ACHN (cell line): ENCODE results near the gene MOB2.

ENCODE experiments used
- DNase-seq: peaks from one replicate; pipeline ENCODE4 v3.0.0-alpha.2; 2015
- in situ Hi-C: cut with HindIII; loops from 2 replicates; pipeline ENCODE4 v1.10.0; 2017; ENCODE audit warnings: low sequenced_read_pairs, low pct_ligation_motif_present, low pct_unique_long_range_greater_than_20kb

Gene MOB2

DNA sequence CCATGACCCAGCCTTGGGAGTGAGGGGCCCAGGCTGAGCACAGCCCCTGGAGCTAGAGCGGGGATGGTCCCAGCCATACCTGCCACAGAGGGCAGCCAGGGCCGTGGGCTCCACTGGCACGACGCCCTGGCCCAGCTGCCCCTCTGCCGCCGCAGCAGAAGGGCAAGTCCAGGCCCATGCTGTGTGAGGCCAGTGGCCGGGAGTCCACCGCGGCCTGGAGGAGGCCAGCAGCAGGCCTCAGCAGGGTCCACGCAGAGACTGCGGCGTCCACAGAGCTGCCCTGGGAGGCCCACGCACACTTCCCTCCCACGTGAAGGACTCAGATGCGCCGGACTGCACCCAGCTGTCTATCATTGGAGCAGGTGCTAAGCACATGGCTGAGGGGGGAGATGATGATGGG is 23.5 kb downstream of the MOB2 start:
- DNase-seq = no peak
- in situ Hi-C loops = no loop called here

DNA sequence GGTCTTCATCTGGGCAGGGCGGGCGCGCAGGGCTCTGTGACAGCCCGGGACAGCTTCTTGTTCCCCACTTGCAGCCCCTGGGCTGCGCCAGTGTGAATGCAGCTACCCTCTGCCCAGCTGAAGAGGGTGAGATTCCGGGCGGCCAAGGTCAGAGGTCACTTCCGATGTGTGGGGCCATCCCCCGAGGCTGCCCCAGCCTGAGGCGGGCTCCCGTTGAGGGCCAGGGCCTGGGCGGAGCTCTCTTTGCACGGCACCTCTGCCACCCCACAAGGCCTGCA is 23.9 kb downstream of the MOB2 start:
- in situ Hi-C loops = no loop called here
- DNase-seq = no peak

DNA sequence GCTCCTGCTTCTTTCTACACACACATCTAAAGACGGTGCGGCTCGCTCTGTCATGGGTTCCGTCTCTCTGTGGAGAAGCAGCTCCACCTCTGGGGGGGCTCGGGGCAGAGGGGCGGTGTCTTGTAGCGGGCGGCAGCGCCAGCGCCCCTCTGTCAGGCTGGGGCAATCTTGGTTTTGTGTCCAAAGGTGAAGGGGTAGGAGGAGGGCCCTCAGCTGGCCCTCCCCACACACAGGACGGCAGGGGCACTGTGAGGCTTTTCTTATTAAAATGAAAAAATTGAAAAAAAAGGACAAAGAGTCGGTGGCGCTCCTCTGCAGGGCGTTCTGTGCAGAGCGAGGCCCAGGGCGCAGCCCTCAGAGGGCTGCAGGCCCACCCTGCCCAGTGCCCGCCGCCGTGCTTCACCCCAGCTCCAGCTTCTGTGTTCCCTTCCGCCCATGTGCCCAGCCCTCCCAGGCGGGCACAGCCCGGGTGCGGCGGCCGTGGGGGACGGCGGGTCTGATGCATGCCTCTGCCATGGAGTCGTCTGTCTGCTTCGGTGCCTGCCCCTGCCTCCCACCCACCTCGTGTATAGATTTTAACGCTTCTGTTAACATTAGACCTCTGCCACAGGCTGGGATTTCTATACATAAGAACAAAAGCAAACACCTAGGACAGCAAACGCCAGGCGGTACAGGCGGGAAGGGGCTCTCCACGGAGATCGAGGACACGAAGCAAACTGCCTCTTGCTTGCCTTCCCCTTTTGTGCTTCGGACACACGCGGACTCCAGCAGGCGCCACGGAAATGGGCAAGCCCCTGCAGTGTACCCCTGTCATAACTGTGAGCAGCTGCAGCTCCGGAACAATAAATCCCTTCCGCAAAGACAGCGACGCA is 24.5 kb downstream of the MOB2 start:
- in situ Hi-C loops = no loop called here
- DNase-seq = no peak

DNA sequence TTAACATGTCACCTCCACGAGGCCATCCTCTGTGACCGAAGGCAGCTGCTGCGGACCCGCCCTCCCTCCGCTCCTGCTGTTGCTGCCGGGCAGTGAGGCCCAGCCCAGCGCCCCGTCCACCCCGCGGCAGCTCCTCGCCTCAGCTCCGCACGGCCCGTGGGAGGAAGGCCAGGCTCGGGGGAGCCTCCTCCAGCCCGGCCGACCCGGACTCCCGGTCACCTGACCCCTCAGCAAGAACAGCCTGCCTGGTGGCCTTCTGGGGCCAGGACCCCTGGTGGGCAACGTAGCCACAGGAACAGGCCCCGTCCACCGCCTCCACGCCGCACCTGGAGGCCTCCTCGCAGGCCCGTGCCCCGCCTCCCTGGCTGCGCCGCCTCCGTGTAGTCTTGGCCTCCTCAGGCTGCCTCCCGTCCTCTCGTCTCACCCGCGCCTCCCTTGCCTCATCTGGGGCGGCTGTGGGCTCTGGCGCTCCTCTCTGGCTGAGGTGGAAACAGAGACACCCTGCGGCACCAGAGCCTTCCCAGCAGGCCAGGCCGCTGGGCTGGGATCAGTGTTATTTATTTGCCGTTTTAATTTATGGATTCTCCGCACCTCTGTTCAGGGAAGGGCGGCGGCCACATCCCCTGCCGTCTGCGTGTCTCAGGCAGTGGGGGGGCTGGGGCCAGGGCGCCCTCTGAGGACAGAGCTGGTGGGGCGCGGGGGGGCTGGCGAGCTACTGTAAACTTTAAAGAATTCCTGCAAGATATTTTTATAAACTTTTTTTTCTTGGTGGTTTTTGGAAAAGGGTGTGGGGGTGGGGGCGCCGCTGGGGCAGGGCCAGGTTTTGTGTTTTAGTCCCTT is 25.4 kb downstream of the MOB2 start:
- no peak for DNase-seq
- in situ Hi-C loops = no loop called here

DNA sequence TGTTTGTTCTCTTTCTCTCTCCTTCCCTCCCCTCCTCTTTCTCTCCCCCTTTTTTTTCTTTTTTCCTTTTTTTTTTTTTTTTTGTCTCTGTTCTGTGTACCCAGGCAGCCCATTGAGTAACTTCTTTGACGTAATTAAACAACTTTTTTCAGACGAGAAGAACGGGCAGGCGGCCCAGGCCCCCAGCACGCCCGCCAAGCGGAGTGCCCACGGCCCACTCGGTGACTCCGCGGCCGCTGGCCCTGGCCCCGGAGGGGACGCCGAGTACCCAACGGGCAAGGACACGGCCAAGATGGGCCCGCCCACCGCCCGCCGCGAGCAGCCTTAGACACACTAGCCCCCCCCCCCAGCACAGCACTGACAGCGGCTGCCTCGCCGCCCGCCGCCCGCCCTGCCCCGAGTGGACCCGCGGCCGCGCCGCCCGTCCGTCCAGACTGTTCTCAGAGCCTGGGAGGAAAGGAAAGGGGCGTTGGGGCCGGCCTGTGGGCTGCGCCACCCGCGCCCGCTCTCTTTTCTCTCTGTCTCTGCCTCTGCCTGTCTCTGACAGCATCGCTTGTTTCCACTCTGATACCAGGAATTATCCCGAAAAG is 26.1 kb downstream of the MOB2 start:
- in situ Hi-C loops = no loop called here
- no peak for DNase-seq

DNA sequence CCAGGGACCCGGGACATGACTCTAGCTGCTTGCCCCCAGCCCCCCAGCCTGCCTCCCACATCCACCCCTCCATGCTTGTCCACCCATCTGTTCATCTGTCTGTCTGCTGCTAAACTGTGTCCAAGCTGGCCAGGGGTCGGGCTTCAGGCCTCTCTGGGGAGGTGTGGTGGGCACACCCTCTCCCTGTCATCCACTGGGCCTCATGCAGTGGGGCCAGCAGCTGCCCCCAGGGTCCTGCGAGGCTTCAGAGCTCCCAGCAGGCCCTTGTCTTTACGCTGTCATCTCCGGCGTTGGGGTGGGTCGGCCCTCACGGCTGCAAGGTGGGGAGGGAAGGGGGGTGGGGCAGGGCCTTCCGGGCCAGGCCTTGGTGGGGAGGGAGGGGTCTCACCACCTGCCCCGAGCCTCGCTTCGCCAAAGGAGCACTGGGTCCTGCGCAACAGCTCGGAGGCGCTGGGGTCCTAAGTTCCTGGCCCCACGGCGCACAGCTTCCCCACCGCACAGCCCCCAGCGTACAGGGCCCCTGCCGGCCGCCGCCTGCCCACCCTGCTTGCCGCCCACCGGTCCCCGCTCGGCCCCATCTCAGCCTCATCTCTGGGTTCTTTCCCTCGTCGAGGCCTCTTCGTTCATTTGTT is 26.7 kb downstream of the MOB2 start:
- DNase-seq = no peak
- in situ Hi-C loops = no loop called here

DNA sequence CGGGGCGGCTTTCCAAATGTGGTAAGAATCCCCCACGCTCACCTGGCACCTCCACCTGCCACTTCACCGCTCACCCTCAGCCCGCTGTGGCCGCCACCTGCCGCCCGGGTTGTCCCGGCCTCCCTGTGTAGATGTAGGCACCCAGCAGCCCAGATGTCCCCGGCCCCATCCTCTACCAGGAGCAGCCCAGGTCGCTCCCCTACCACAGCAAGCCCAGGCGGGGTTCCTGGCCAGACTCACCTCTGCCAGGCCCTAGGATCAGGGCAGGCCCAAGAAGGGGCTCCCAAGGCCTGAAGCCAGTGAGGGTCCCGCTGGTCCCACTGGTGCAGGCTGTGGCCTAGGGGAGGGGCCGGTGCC is 27.4 kb downstream of the MOB2 start:
- in situ Hi-C loops = no loop called here
- no peak for DNase-seq

DNA sequence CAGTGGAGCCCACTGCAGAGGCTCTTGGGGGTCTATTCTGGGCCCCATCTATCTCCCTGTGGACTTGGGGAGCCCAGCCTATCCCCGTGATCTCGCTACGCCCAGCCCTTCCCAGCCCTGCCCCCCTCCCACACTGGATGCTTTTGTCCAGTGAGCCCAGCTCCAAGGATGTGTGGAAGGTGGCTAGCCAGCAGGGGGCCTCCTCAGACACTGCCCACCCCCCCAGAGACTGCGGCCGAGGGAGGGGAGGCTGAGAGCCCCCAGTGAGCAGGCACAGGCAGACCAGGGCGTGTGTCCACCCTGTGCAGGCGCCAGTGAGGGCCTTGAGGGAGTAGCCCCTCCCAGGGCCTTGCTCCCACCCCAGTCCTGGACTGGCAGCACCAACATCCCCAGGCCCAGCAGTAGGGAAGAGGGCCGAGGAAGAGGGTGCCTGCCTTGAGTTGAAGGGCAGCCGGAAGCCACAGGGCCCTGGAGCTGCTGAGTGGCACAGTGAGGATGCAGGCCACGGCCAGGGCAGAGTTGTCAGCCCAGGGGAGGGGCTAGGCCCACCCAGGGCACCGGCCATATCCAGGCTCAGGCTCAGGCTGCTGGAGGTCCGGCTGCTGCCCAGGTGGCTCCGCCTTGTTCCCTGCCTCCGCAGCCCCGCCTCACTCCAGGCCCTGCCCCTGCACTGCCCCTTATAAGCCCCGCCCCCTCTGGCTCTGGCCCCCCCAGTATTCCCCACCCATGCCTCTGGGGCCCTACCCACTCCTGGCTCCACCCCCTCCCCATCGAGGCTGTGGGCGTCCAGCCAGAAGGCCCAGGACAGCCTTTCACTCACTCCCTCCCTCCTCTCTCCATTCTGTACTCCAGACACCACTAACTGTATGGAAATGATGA is 28.0 kb downstream of the MOB2 start:
- DNase-seq = peak; percentile 34
- in situ Hi-C loops = no loop called here

DNA sequence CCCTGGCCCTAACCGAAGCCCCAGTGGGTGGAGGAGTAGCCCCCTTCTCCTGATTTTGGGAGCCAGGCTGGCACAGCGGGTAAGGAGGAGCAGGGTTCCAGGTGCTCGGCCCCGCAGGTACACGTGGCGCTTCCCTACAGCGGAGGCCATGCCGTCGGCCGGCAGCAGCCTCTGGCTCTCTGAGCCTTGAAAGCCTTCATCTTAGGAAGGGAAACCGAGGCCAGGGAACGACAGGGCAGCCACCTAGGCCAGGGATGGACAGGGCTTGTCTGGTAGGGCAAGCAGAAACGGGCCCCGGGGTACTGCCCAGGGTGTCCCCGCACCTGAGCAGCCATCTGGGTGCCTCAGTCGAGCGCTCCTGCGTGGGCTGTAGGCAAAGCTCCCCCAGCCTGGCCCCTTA is 28.7 kb downstream of the MOB2 start:
- no peak for DNase-seq

DNA sequence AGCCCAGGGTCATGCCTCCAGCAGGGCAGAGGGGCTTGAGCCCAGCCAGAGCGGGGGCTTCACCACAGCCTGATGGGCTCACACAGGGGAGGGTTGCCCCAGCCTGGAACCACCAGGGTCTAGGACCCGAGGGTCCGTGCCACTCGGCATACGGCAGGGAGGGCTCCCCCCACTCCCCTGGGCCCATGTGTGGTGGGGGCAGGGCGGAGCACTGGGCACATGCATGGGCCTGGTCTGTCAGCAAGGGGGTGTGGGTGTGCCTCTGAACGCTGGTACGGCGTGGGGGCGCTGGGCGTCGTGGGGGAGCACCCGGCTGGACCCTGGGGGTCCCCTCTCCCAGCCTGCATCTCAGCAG is 29.3 kb downstream of the MOB2 start:
- in situ Hi-C loops = no loop called here
- DNase-seq = no peak

More for the DNA sequence above, 28.7 kb downstream of the MOB2 start:
- in situ Hi-C loops = no loop called here

DNA sequence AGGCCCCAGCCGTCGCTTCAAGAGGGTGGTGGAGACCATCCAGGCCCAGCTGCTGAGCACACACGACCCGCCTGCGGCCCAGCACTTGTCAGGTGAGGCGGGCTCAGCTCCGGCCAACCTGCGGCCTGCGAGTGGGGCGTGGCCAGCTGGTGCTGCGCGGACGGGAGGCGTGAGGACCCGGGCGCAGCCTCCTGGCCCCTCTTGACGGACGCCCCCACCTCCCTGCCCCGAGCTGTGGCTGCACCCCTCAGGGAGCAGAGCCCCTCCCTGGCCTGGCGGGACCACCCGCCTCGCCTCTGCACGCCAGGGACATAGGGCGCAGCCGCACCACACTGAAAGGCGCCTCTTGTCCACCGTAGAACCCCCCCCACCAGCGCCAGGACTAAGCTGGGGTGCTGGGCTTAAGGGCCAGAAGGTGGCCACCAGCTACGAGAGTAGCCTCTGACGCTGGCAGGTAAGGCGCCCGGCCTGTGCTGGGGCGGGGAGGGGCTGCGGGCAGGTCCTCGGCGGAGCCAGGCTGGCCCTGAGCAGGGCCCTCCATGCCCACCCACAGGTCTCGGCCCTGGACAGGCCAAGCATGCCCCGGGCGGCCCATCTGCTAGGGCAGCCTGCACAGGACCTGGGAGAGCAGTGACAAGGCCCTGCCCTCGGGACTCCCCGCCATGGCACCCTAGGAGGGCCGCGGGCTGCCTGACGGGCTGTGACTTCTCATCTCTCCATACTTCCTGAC is 29.8 kb downstream of the MOB2 start:
- DNase-seq = no peak
- in situ Hi-C loops = no loop called here

DNA sequence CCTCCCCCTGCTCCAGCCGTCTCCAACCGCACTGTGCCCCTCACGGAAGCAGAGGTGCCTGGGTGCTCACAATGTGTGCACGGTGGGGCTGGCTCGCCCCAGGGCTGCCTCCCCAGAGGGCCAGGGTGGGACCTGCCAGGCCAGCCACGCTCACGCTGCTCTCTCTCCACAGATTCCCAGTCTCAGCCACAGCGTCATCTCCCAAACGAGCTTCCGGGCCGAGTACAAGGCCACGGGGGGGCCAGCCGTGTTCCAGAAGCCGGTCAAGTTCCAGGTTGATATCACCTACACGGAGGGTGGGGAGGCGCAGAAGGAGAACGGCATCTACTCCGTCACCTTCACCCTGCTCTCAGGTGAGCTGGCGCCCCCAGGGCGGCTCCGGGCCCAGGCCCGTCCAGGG is 30.4 kb downstream of the MOB2 start:
- in situ Hi-C loops = no loop called here
- no peak for DNase-seq

DNA sequence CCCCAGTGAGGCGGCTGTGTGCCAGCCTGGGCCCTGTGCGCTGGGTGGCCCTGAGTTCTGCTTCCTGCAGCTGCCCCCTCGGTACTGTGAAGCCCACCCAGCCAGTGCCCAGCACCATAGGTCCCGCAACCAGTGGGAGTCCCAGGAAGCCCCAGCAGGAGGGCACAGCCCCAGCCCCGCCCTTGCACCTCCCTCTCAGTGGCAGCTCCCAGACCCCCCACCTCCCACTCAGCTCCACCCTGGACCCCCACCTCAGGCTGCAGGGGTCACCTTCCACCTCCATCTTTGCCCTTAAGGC is 30.9 kb downstream of the MOB2 start:
- no peak for DNase-seq
- in situ Hi-C loops = no loop called here

DNA sequence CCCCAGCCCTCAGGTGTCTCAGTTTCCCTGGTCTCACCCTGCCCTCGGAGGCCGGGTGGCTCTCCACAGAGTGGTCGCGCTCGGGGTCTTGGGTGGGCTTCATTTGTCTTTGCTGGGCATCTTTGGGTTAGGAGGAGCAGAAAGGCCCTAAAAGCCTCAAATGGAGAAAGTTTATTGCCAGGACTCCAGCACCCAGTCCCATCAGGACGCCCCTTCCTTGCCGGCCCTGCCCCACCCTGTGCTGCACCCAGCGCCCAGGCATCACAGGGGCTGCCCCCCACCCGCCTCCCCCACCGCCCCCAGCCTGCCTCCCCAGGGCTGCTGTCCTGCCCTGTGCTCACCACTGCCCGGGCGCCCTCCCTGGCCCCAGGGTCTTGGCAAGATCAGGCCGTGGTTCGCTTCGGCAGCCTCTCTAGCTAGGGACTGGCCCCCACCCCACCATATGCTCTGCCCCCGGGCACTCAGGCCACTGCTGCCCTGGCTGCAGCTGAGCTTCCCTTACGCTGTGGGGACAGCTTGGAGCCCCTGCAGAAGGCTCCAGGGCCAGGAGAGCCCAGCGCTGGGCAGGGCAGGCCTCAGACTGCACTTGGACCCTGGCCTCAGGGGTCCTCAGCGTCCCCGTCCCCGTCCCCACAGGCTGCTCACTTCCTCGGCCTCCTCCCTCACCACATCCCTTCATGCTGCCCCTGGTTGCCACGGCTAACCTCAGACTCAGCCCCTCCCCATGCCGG is 31.4 kb downstream of the MOB2 start:
- no peak for DNase-seq
- in situ Hi-C loops = no loop called here

DNA sequence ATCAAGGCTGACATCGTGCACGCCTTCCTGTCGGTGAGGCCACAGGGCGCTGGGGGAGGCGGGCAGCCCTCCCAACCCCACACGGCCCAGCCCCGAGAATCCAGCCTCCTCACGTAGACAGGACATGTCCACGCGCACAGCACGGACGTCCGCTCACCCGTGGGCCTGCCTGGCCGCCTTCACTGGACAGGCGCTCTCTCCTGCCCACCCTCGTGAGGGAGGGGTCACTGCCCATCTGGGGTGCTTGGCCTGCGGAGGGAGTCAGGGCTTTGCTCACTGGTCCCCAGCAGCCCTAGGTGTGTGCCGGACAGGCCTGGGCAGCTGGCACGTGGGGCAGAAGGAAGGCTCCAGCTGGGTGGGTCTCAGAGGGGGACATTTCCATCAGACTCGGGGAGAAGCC is 32.0 kb downstream of the MOB2 start:
- in situ Hi-C loops = no loop called here

DNA sequence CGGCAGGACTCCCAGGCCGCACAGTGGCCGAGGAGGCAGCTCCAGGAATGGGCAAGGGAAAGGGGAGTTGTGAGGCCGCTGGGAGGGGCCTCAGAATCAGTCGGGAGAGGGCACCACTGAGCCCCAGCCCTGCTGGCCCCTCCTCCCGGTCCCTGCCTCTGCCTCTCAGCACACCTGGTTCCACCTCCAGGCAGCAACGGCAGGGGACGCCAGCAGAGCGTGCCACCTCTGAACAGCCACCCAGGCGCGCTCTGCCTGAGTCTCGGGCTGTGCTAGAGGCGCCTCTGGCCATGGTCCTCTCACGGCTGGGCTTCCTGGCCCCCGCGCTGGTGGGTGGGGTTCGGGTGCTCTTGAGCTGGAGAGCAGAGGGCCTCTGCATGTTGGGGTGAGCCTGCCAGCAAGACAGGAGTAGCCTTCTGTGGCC is 33.0 kb downstream of the MOB2 start:
- in situ Hi-C loops = no loop called here
- peak; percentile 25 for DNase-seq

More for the DNA sequence above, 32.0 kb downstream of the MOB2 start:
- no peak for DNase-seq

DNA sequence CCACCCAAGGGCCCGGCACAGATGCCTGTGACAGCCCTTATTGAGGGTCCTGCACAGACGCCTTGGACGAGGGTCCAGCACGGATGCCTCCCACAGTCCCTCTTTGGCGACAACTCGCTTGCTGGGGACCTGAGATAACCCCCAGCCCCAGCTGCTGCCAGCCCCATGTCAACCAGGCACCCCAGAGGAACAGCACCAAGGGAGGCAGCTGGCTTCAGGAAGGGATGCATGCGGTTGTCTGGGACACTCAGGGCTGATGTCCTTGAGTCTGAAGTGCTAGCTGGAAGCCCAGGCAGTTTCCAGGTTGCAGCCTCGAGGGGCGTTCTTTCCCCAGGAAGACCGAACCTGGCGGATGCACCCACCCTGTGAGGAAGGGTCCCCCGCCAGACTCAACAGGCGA is 33.8 kb downstream of the MOB2 start:
- in situ Hi-C loops = no loop called here
- no peak for DNase-seq
